GM23248 (cell line): Measurements from ENCODE around the gene HNRNPD.

ENCODE experiments used
- EZH2 ChIP-seq: fragments of 200-600 bp; sonication (generic); IDR thresholded peaks from 2 replicates; pipeline ENCODE4 v1.6.1; 2018; ENCODE audit warnings: antibody characterized with exemption, mild to moderate bottlenecking; ENCODE audit not compliant: insufficient read depth, poor library complexity, severe bottlenecking
- EZH2phosphoT487 ChIP-seq: fragments of 200-600 bp; sonication (generic); IDR thresholded peaks from 2 replicates; pipeline ENCODE4 v1.6.1; 2018; ENCODE audit warnings: antibody characterized with exemption, moderate library complexity, mild to moderate bottlenecking, low read depth; ENCODE audit not compliant: insufficient read depth

- TF ChIP-seq EZH2: no peak
- no peak for TF ChIP-seq EZH2phosphoT487
These were observed 340 bp downstream of the HNRNPD start for GRCh38 chr4:82373486-82373815.
